GM12891 (cell line): Measurements from ENCODE around the gene CCR5AS.

Experiments
- POLR2A ChIP-seq: IDR thresholded peaks from 2 replicates; pipeline ENCODE4 v1.6.1; 2011; ENCODE audit warnings: low read depth, low read length, control low read depth
- POLR2AphosphoS5 ChIP-seq: IDR thresholded peaks from 2 replicates; pipeline ENCODE4 v1.6.1; 2011; ENCODE audit warnings: low read depth, low read length, control low read depth
- POU2F2 ChIP-seq: IDR thresholded peaks from 2 replicates; pipeline ENCODE4 v1.6.1; 2011; ENCODE audit warnings: low read depth, mild to moderate bottlenecking, control low read depth, low read length, moderate library complexity
- TAF1 ChIP-seq: IDR thresholded peaks from 2 replicates; pipeline ENCODE4 v1.6.1; 2011; ENCODE audit warnings: low read depth, low read length, control low read depth

DNA sequence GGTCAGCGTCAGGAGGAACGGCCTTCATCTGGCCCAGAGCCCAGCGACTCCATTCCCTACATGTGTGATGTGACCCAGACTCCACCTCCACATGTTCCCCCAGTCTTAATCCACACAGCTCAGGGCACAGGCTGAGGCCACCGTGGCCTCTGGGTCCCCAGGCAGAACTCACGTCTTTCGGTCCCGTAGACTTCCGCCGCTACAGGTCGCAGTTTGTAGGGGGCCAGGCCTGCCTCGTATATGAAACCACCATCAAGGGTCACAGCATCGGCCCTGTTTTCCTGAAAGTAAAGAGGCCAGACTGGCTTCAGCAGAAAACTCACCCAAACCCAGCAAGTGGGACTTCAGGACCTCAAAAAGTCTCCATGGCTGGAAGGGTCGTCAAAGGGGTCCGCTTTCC is 49.3 kb upstream of the CCR5AS start:
- no peak for TF ChIP-seq POLR2AphosphoS5
- TF ChIP-seq POLR2A, result no peak
- TF ChIP-seq TAF1, result no peak
- TF ChIP-seq POU2F2, result no peak
